Neural progenitor cell (in vitro differentiated cells): ENCODE measurements around the gene PTPN4.

ENCODE experiments used
- EZH2 ChIP-seq: fragments of 200-600 bp; sonication (generic); IDR thresholded peaks from 2 replicates; pipeline ENCODE4 v1.6.1; 2017; ENCODE audit warnings: antibody characterized with exemption, mild to moderate bottlenecking, moderate library complexity
- EZH2phosphoT487 ChIP-seq: fragments of 200-600 bp; sonication (generic); IDR thresholded peaks from 2 replicates; pipeline ENCODE4 v1.6.1; 2017; ENCODE audit warnings: antibody characterized with exemption
- TF ChIP-seq, protein P1 (sequence below): fragments of 200-600 bp; sonication (generic); IDR thresholded peaks from 2 replicates; pipeline ENCODE4 v1.5.1; 2017; ENCODE audit warnings: antibody characterized with exemption, mild to moderate bottlenecking

DNA sequence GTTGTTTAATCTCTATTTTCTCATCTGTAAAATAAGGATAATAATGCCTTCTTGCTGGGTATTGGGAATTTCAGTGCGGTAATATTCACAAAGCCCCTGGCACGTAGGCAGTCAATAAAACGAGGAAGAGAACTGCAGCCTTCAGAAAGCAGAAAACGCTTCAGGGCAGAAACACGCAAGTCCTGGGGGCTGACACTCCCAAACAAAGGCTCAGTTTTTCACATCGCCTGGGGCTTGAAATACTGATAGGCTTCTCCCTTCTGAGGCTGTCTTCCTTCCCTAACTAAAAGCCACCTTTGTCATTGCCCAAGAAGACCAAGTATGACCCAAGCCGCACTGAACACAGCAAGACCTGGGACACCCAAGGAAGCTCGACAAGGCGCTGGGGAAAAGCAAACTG lies 48.4 kb upstream of the PTPN4 start:
- TF ChIP-seq, protein P1, sequence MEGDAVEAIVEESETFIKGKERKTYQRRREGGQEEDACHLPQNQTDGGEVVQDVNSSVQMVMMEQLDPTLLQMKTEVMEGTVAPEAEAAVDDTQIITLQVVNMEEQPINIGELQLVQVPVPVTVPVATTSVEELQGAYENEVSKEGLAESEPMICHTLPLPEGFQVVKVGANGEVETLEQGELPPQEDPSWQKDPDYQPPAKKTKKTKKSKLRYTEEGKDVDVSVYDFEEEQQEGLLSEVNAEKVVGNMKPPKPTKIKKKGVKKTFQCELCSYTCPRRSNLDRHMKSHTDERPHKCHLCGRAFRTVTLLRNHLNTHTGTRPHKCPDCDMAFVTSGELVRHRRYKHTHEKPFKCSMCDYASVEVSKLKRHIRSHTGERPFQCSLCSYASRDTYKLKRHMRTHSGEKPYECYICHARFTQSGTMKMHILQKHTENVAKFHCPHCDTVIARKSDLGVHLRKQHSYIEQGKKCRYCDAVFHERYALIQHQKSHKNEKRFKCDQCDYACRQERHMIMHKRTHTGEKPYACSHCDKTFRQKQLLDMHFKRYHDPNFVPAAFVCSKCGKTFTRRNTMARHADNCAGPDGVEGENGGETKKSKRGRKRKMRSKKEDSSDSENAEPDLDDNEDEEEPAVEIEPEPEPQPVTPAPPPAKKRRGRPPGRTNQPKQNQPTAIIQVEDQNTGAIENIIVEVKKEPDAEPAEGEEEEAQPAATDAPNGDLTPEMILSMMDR: no peak
- no peak for TF ChIP-seq EZH2
- no peak for TF ChIP-seq EZH2phosphoT487
